ENCODE results near the gene TRAPPC10. TPM values are rescaled to one million over a fixed set of nuclear protein-coding genes. Genes with fewer than 3 reads are reported as not detected.

The TRAPPC10 gene
- total and polyA plus RNA-seq, 9 of the 15 experiments (the other 6 are each of a cell fraction or from before 2014, with no cell fraction given) = 1.1 to 33.8 (median 24.3) TPM

DNA sequence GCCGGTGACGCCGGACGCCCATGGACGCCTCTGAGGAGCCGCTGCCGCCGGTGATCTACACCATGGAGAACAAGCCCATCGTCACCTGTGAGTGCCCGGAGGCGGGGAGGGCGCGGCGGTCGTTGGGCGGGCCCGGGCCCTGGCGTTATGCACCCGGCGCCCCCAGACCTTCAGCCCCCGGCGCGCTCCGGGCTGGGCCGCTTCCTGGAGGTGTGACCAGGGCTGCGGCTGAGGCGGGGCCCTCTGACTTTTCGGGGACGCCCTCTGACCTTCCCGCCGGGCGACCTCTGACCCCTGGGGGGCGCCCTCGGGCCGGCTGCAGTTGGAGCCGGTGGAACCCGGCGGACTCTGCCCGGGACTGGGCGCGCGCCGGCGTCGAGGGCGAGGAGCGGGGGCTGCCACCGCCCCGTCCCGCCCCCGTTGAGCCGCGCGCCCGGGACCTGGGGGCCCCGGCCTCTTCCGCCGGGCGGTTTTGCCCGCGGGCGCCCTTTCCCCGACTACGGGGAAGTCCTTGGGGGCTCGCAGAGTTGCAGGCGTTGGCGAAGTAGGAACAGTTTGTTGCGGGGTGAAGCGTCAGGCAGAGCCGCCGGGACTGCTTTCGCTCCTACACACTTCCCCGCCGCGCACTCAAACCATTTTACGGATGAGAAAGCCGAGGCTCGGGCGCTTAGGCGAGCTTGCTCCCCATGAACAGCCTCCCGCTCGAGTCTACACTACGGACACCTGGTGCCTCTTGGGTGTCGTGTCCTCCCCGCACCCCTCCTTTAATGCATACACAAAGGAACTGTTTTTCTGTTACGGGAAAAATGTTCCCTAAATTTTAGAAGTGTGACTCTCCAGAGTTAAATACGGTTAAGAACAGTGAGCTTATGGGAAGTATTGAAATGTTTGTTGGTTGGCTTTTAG lies 618 bp downstream of the TRAPPC10 start (continued):
- TF ChIP-seq RBM39 (optimal IDR thresholded peaks at IDR 0.05; ENCODE audit: low read depth, low read length) = no peak
- TF ChIP-seq SMAD4 (CRISPR knock-in tag; conservative IDR thresholded peaks at IDR 0.05) = peak; percentile 86
- TF ChIP-seq NONO (IDR thresholded peaks at IDR 0.05; ENCODE audit: low read depth in 2 of 2, low read length in 1 of 2) = peak; percentile 77 to 81; a peak in 3 of 4 replicates
- TF ChIP-seq NFATC3 (IDR thresholded peaks at IDR 0.05) = peak; percentile 80; the same call in 1 of the 2 replicates
- TF ChIP-seq, protein P1, sequence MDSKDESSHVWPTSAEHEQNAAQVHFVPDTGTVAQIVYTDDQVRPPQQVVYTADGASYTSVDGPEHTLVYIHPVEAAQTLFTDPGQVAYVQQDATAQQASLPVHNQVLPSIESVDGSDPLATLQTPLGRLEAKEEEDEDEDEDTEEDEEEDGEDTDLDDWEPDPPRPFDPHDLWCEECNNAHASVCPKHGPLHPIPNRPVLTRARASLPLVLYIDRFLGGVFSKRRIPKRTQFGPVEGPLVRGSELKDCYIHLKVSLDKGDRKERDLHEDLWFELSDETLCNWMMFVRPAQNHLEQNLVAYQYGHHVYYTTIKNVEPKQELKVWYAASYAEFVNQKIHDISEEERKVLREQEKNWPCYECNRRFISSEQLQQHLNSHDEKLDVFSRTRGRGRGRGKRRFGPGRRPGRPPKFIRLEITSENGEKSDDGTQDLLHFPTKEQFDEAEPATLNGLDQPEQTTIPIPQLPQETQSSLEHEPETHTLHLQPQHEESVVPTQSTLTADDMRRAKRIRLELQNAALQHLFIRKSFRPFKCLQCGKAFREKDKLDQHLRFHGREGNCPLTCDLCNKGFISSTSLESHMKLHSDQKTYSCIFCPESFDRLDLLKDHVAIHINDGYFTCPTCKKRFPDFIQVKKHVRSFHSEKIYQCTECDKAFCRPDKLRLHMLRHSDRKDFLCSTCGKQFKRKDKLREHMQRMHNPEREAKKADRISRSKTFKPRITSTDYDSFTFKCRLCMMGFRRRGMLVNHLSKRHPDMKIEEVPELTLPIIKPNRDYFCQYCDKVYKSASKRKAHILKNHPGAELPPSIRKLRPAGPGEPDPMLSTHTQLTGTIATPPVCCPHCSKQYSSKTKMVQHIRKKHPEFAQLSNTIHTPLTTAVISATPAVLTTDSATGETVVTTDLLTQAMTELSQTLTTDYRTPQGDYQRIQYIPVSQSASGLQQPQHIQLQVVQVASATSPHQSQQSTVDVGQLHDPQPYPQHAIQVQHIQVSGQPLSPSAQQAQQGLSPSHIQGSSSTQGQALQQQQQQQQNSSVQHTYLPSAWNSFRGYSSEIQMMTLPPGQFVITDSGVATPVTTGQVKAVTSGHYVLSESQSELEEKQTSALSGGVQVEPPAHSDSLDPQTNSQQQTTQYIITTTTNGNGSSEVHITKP (IDR thresholded peaks at IDR 0.05; ENCODE audit: partially characterized antibody) = no peak
- no peak for TF ChIP-seq ID3 (CRISPR knock-in tag; IDR thresholded peaks at IDR 0.05)
- TF ChIP-seq ID3 (tag; IDR thresholded peaks at IDR 0.05) = peak; percentile 93
- TF ChIP-seq RBM22 (IDR thresholded peaks at IDR 0.05; ENCODE audit: low read depth, low read length, poor library complexity, severe bottlenecking) = no peak
- no peak for TF ChIP-seq HOXB6 (CRISPR knock-in tag; IDR thresholded peaks at IDR 0.05; ENCODE audit: borderline replicate concordance)
- 0 out of 2 replicates have a peak, but pooled peaks have one; percentile 7 for TF ChIP-seq JUN (IDR thresholded peaks at IDR 0.05; ENCODE audit: borderline replicate concordance, low read depth, low read length)
- TF ChIP-seq JUN (CRISPR knock-in tag; IDR thresholded peaks at IDR 0.05; ENCODE audit: borderline replicate concordance) = no peak
- TF ChIP-seq TAF15 (IDR thresholded peaks at IDR 0.05; ENCODE audit: low read depth, low read length) = no peak
- no peak for TF ChIP-seq PTTG1 (tag; IDR thresholded peaks at IDR 0.05; ENCODE audit: low read depth)
- no peak for TF ChIP-seq HNRNPK (IDR thresholded peaks at IDR 0.05; ENCODE audit: low read depth, low read length, poor library complexity, severe bottlenecking)
- no peak for TF ChIP-seq MED1 (CRISPR knock-in tag; IDR thresholded peaks at IDR 0.05; ENCODE audit: borderline replicate concordance)
- TF ChIP-seq, protein P2, sequence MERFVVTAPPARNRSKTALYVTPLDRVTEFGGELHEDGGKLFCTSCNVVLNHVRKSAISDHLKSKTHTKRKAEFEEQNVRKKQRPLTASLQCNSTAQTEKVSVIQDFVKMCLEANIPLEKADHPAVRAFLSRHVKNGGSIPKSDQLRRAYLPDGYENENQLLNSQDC (CRISPR knock-in tag; IDR thresholded peaks at IDR 0.05) = no peak
- TF ChIP-seq IRF2 (CRISPR knock-in tag; IDR thresholded peaks at IDR 0.05) = no peak
- no peak for TF ChIP-seq LARP7 (IDR thresholded peaks at IDR 0.05)
- peak; percentile 56; the same call in 1 of the 2 replicates for TF ChIP-seq HDAC8 (tag; IDR thresholded peaks at IDR 0.05)
- peak; percentile 76; the same call in 1 of the 2 replicates for TF ChIP-seq ZBTB1 (CRISPR knock-in tag; IDR thresholded peaks at IDR 0.05; ENCODE audit: borderline replicate concordance, low read depth)
- TF ChIP-seq YY1 (IDR thresholded peaks at IDR 0.05; ENCODE audit: borderline replicate concordance in 1 of 3, control insufficient read depth in 1 of 3, extremely low read depth in 1 of 3, insufficient read depth in 3 of 3, insufficient read length in 1 of 3, insufficient replicate concordance in 2 of 3, low read depth in 1 of 3, low read length in 2 of 3) = no peak

Data from K562 (cell line).